Uterus (tissue), 4 donors: ENCODE results near the gene TBC1D16. TPM values are rescaled to one million over a fixed set of nuclear protein-coding genes. Genes with fewer than 3 reads are reported as not detected.

Experiments used
- DNase-seq, 2 donors: peaks; one replicate each; pipeline ENCODE4 v3.0.0-alpha.2; 2019 to 2020
- H3K27ac ChIP-seq, 2 donors: fragments of 200-600 bp; sonication (generic); 1 replicate in 1 of 2; 2 replicates in 1 of 2; pipeline ENCODE4 v1.5.1; 2016 to 2018
- H3K27me3 ChIP-seq, 2 donors: fragments of 200-600 bp; sonication (generic); one replicate each; pipeline ENCODE4 v1.5.1; 2018 to 2019; ENCODE audit warnings: control low read depth in 1 of 2
- H3K36me3 ChIP-seq, 2 donors: fragments of 200-600 bp; sonication (generic); one replicate each; pipeline ENCODE4 v1.5.1; 2019; ENCODE audit warnings: control low read depth in 1 of 2
- H3K4me1 ChIP-seq, 2 donors: fragments of 200-600 bp; sonication (generic); one replicate each; pipeline ENCODE4 v1.5.1; 2018 to 2019; ENCODE audit warnings: control low read depth in 1 of 2
- H3K4me3 ChIP-seq, 2 donors: fragments of 200-600 bp; sonication (generic); 1 replicate in 1 of 2; 2 replicates in 1 of 2; pipeline ENCODE4 v1.5.1; 2018 to 2019; ENCODE audit warnings: mild to moderate bottlenecking in 1 of 2
- H3K9me3 ChIP-seq, 2 donors: fragments of 200-600 bp; sonication (generic); one replicate each; pipeline ENCODE4 v1.5.1; 2019; ENCODE audit warnings: control low read depth in 1 of 2
- POLR2A ChIP-seq, 2 donors: fragments of 450-650 bp; IDR thresholded peaks; one replicate each; pipeline ENCODE4 v1.6.1; 2016; ENCODE audit warnings: antibody characterized with exemption in 2 of 2, mild to moderate bottlenecking in 1 of 2, moderate library complexity in 1 of 2
- intact Hi-C: fragments of 100-400 bp; cut with DNase I; formaldehyde crosslinking; loops from one replicate; pipeline ENCODE4 v1.15.1; 2023; ENCODE audit warnings: low total_unique reads
- total RNA-seq, 4 donors: library from RNA; depleted of rRNA in 3 of 4; stranded (reverse); fragments of >200 nt in 3 of 4; gene quantifications; one replicate each; pipeline versions ENCODE4 v1.1.0 to v1.2.4, GENCODE V29; 2014 to 2023
- TF ChIP-seq, protein P1 (sequence below), 4 experiments: fragments of 200-600 bp in 2 of 4; fragments of 450-650 bp in 2 of 4; sonication (generic) in 2 of 4; IDR thresholded peaks; one replicate each; pipeline ENCODE4 v1.5.1; 2016 to 2019; ENCODE audit warnings: antibody characterized with exemption in 4 of 4, mild to moderate bottlenecking in 2 of 4, moderate library complexity in 1 of 4
- donor health status: DM: yes; HTN: yes; CAD: no.

TBC1D16 gene
- total RNA-seq, 4 donors from 2014 or later = 3.8 to 58.2 (median 18.3) TPM

DNA sequence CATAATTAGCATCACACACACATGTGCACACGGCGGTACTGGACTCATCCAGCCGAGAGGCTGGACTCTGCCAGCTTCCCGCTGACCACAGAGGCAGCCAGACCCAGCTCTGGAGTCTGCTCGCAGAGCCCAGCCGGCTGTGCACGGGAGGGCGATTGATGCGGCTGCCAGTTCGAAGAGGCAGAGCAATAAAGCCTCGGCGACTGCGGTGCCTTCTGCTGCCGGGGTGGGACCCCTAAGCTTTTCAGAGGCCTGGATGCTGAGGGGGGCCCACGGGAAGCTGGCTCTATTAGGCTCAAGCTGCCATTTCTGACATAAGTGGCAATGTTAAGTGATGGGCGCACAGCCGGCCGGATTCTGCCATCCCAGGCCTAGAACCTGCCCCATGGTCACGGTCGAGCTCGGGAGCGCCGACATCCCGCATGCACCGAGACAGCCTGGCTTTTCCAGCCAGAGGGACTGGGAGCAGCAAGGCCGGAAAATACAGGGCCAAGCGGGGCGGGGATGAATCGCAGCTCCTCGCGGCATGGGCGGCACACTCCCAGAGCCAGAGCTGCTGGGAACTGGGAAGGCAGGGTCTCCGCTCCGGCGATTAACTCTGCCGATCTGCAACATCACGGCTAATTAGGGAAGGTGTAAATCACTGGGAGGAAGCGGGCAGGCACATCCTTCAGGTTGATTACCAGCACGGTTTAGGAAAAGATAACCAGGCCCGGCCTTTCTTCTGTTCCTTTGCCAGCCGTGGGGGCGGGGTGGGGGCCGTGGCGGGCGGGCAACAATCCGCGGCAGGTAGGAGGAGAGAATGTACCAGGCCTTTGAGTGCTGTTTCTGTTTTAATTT, 57.7 kb downstream of the TBC1D16 start:
- H3K27me3 ChIP-seq = no peaks in the 10 kb centered on the region
- peak overlapping the region; percentile 19 to 27 for H3K4me3 ChIP-seq
- intact Hi-C loops = loop anchor here (10.0 kb wide), 1 partner anchor 133 kb away; no protein-coding TSS in a partner anchor
- no peaks in the 10 kb centered on the region for H3K9me3 ChIP-seq
- peak overlapping the region; percentile 66 to 87 for H3K27ac ChIP-seq
- no peak for TF ChIP-seq POLR2A (IDR thresholded peaks at IDR 0.05)
- TF ChIP-seq, protein P1, sequence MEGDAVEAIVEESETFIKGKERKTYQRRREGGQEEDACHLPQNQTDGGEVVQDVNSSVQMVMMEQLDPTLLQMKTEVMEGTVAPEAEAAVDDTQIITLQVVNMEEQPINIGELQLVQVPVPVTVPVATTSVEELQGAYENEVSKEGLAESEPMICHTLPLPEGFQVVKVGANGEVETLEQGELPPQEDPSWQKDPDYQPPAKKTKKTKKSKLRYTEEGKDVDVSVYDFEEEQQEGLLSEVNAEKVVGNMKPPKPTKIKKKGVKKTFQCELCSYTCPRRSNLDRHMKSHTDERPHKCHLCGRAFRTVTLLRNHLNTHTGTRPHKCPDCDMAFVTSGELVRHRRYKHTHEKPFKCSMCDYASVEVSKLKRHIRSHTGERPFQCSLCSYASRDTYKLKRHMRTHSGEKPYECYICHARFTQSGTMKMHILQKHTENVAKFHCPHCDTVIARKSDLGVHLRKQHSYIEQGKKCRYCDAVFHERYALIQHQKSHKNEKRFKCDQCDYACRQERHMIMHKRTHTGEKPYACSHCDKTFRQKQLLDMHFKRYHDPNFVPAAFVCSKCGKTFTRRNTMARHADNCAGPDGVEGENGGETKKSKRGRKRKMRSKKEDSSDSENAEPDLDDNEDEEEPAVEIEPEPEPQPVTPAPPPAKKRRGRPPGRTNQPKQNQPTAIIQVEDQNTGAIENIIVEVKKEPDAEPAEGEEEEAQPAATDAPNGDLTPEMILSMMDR (IDR thresholded peaks at IDR 0.05) = no peak
- no peaks in the 10 kb centered on the region for H3K4me1 ChIP-seq
- peak; percentile 47 to 64 for DNase-seq
- no peaks in the 10 kb centered on the region for H3K36me3 ChIP-seq

DNA sequence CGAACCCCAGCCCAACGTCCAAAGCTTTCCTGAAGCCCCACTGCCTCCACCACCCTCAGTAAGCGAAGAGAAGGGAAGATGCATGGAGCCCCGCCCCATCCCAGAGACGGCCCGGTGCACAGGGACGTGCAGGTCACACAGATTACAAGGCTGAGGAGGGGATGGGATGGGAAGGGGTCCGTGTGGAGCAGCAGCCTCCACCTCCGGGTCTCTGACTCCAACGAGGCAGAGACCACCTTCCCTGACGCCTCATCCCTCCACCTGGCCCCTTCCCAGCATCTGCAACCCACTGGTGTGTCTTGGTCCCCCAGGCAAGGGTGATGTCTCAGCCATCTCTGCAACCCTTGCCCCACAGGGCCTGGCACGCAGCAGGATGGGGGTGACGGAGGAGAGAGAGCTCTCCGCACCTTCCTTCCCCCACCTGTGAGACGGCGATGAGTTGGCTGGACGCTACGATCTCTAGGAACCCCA, 58.5 kb downstream of the TBC1D16 start:
- intact Hi-C loops = loop anchor here (10.0 kb wide), 1 partner anchor 132 kb away; no protein-coding TSS in a partner anchor
- peak overlapping the region in 1 of 2 donors; percentile 87 for H3K27ac ChIP-seq
- no peaks in the 10 kb centered on the region for H3K27me3 ChIP-seq
- peak in 1 of 2 donors; percentile 16 for DNase-seq
- no peak overlapping the region for H3K4me3 ChIP-seq
- no peaks in the 10 kb centered on the region for H3K9me3 ChIP-seq
- TF ChIP-seq, protein P1 (IDR thresholded peaks at IDR 0.05) = no peak
- TF ChIP-seq POLR2A (IDR thresholded peaks at IDR 0.05) = no peak
- H3K4me1 ChIP-seq = no peaks in the 10 kb centered on the region
- H3K36me3 ChIP-seq = no peaks in the 10 kb centered on the region

DNA sequence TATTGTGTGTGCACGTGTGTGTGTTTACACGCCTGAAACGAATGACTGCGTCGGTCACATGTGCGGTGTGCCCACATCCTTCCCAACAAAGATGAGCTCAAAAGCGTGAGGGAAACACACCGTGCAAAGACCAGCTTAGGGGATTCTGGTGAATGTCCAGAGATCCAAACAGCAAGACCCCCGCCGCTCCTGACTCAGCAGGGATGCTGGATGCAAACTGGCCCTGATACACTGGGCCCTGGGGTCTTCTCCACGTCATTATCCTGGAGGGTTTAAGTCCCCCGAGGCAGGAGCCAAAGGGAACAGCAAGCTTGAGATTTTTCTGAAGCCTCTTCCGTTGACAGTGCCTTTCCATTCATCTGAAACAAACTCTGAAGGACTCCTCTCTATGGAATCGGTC, 59.2 kb downstream of the TBC1D16 start:
- Histone ChIP-seq H3K4me3 (no peak overlapping the region), H3K9me3 (no peaks in the 10 kb centered on the region), H3K27ac (no peak overlapping the region), H3K36me3 (no peaks in the 10 kb centered on the region), H3K4me1 (no peaks in the 10 kb centered on the region), H3K27me3 (no peaks in the 10 kb centered on the region)
- TF ChIP-seq, protein P1 (IDR thresholded peaks at IDR 0.05) = no peak
- TF ChIP-seq POLR2A (IDR thresholded peaks at IDR 0.05) = no peak
- DNase-seq = peak in 1 of 2 donors; percentile 4
- intact Hi-C loops = loop anchor here (10.0 kb wide), 1 partner anchor 132 kb away; no protein-coding TSS in a partner anchor

DNA sequence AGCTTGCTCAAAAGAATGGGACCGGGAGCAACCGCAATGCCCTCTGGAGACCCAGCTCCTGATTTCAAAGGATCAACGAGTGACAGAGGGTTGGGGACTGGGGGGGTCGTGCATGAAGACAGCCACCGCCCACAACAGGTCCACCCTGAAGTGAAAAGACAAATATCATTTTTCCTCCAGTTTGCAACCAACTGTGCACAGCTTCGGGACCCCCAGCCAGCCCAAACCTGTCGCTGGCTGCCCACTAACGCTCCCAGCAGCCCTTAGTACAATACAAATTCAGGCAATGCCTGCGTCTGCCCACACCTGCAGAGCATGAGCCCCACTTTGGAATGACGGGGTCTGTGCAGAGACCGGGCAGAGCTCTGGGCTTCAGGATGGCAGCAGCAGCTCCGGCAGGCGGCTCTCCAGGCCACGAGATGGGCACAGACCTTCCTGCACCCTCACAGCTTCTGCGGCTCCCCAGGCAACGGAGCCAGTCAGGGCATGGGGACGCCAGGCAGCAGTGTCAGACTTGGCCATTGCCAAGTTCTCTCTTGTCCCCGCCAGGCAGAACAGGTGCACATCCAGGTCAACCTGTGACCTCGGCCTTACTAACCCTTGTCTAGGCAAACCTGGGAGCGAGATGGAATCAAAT, 60.1 kb downstream of the TBC1D16 start:
- TF ChIP-seq, protein P1 (IDR thresholded peaks at IDR 0.05) = no peak
- TF ChIP-seq POLR2A (IDR thresholded peaks at IDR 0.05) = no peak
- no peaks in the 10 kb centered on the region for H3K27me3 ChIP-seq
- no peaks in the 10 kb centered on the region for H3K4me1 ChIP-seq
- H3K9me3 ChIP-seq = no peaks in the 10 kb centered on the region
- peak in 1 of 2 donors; percentile 11 for DNase-seq
- no peak overlapping the region for H3K27ac ChIP-seq
- no peak overlapping the region for H3K4me3 ChIP-seq
- no peaks in the 10 kb centered on the region for H3K36me3 ChIP-seq
- intact Hi-C loops = loop anchor here (10.0 kb wide), 1 partner anchor 131 kb away; no protein-coding TSS in a partner anchor
